ENCODE data around the gene PRKCA.

PRKCA gene

GRCh38 chr17:66432996-66433551 is 130.7 kb downstream of the PRKCA start:
- Histone ChIP-seq H3K9me2 (replicated peaks; ENCODE audit: low read depth, low read length) (no peaks in the 10 kb centered on the region), H2AFZ (ENCODE audit: low read length) (no peak overlapping the region), H3K9me3 (ENCODE audit: insufficient read depth, low read depth, low read length) (no peaks in the 10 kb centered on the region), H3K36me3 (ENCODE audit: insufficient read depth, low read length) (no peaks in the 10 kb centered on the region), H3K27me3 (ENCODE audit: insufficient read depth, low read length, poor library complexity, severe bottlenecking) (no peaks in the 10 kb centered on the region), H3K4me1 (ENCODE audit: insufficient read depth, low read length, poor library complexity, severe bottlenecking) (no peaks in the 10 kb centered on the region), H3K4me2 (ENCODE audit: low read depth, low read length, poor library complexity, severe bottlenecking) (no peak overlapping the region), H3F3A (ENCODE audit: low read depth) (no peaks in the 10 kb centered on the region), H3K9ac (ENCODE audit: low read depth, low read length, poor library complexity, severe bottlenecking) (no peak overlapping the region), H3K4me3 (ENCODE audit: low read length, poor library complexity, severe bottlenecking) (no peak overlapping the region), H4K20me1 (ENCODE audit: insufficient read depth, low read length, poor library complexity, severe bottlenecking) (no peaks in the 10 kb centered on the region), H3K79me2 (ENCODE audit: insufficient read depth, low read length) (no peaks in the 10 kb centered on the region)
- no peak for TF ChIP-seq EZH2phosphoT487 (IDR thresholded peaks at IDR 0.05; ENCODE audit: borderline replicate concordance)
- TF ChIP-seq, protein P1, sequence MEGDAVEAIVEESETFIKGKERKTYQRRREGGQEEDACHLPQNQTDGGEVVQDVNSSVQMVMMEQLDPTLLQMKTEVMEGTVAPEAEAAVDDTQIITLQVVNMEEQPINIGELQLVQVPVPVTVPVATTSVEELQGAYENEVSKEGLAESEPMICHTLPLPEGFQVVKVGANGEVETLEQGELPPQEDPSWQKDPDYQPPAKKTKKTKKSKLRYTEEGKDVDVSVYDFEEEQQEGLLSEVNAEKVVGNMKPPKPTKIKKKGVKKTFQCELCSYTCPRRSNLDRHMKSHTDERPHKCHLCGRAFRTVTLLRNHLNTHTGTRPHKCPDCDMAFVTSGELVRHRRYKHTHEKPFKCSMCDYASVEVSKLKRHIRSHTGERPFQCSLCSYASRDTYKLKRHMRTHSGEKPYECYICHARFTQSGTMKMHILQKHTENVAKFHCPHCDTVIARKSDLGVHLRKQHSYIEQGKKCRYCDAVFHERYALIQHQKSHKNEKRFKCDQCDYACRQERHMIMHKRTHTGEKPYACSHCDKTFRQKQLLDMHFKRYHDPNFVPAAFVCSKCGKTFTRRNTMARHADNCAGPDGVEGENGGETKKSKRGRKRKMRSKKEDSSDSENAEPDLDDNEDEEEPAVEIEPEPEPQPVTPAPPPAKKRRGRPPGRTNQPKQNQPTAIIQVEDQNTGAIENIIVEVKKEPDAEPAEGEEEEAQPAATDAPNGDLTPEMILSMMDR (conservative IDR thresholded peaks at IDR 0.05; ENCODE audit: low read length), result no peak

DNA sequence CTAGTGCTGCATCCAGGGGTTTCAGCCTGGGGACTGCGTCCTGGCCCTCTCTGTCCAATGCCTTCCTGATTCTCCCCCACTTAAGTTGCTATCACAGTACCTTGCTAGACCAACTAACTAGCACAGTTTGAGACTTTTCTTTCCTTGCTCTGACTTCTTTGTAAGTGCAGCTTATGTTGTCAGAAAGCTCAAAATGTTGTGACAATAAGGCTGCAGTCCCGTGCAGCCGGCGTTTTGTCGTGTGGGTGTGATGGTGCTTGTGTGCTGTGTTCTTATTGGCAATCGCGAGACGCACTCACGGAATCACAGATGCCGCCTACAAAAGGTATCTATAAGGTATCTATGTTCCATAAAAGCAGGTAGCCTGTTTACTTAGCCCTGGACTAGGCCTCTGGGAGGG is 132.8 kb downstream of the PRKCA start:
- H4K20me1 ChIP-seq (ENCODE audit: insufficient read depth, low read length, poor library complexity, severe bottlenecking), result no peaks in the 10 kb centered on the region
- no peaks in the 10 kb centered on the region for H3K9me3 ChIP-seq (ENCODE audit: insufficient read depth, low read depth, low read length)
- no peak overlapping the region for H2AFZ ChIP-seq (ENCODE audit: low read length)
- H3K9me2 ChIP-seq (replicated peaks; ENCODE audit: low read depth, low read length), result no peaks in the 10 kb centered on the region
- H3K4me1 ChIP-seq (ENCODE audit: insufficient read depth, low read length, poor library complexity, severe bottlenecking), result no peaks in the 10 kb centered on the region
- no peaks in the 10 kb centered on the region for H3K36me3 ChIP-seq (ENCODE audit: insufficient read depth, low read length)
- no peak overlapping the region for H3K4me2 ChIP-seq (ENCODE audit: low read depth, low read length, poor library complexity, severe bottlenecking)
- TF ChIP-seq EZH2phosphoT487 (IDR thresholded peaks at IDR 0.05; ENCODE audit: borderline replicate concordance), result no peak
- TF ChIP-seq, protein P1 (conservative IDR thresholded peaks at IDR 0.05; ENCODE audit: low read length), result no peak
- no peak overlapping the region for H3K9ac ChIP-seq (ENCODE audit: low read depth, low read length, poor library complexity, severe bottlenecking)
- no peaks in the 10 kb centered on the region for H3K79me2 ChIP-seq (ENCODE audit: insufficient read depth, low read length)
- no peaks in the 10 kb centered on the region for H3K27me3 ChIP-seq (ENCODE audit: insufficient read depth, low read length, poor library complexity, severe bottlenecking)
- no peaks in the 10 kb centered on the region for H3F3A ChIP-seq (ENCODE audit: low read depth)
- H3K4me3 ChIP-seq (ENCODE audit: low read length, poor library complexity, severe bottlenecking), result no peak overlapping the region

GRCh38 chr17:66436631-66437030 is 134.2 kb downstream of the PRKCA start:
- no peak overlapping the region for H3K9ac ChIP-seq (ENCODE audit: low read depth, low read length, poor library complexity, severe bottlenecking)
- H3K79me2 ChIP-seq (ENCODE audit: insufficient read depth, low read length), result no peaks in the 10 kb centered on the region
- H3F3A ChIP-seq (ENCODE audit: low read depth), result no peaks in the 10 kb centered on the region

More at GRCh38 chr17:66436631-66437030, 134.2 kb downstream of the PRKCA start:
- H3K4me2 ChIP-seq (ENCODE audit: low read depth, low read length, poor library complexity, severe bottlenecking), result no peak overlapping the region
- no peaks in the 10 kb centered on the region for H3K27me3 ChIP-seq (ENCODE audit: insufficient read depth, low read length, poor library complexity, severe bottlenecking)
- no peak overlapping the region for H3K4me3 ChIP-seq (ENCODE audit: low read length, poor library complexity, severe bottlenecking)
- H3K9me2 ChIP-seq (replicated peaks; ENCODE audit: low read depth, low read length), result no peaks in the 10 kb centered on the region
- H3K4me1 ChIP-seq (ENCODE audit: insufficient read depth, low read length, poor library complexity, severe bottlenecking), result no peaks in the 10 kb centered on the region
- H3K36me3 ChIP-seq (ENCODE audit: insufficient read depth, low read length), result no peaks in the 10 kb centered on the region
- no peaks in the 10 kb centered on the region for H3K9me3 ChIP-seq (ENCODE audit: insufficient read depth, low read depth, low read length)
- H4K20me1 ChIP-seq (ENCODE audit: insufficient read depth, low read length, poor library complexity, severe bottlenecking), result no peaks in the 10 kb centered on the region
- no peak overlapping the region for H2AFZ ChIP-seq (ENCODE audit: low read length)
- TF ChIP-seq, protein P1 (conservative IDR thresholded peaks at IDR 0.05; ENCODE audit: low read length), result no peak
